CD4-positive, alpha-beta T cell (primary cell): ENCODE results near the gene PDZD8. TPM values are rescaled to one million over a fixed set of nuclear protein-coding genes. Genes with fewer than 3 reads are reported as not detected.

Experiments
- ATAC-seq: fragments of 200-7000 bp; cut with Tn5 transposase; one replicate; pipeline ENCODE4 v1.10.0; 2022; ENCODE audit warnings: mild to moderate bottlenecking; ENCODE audit not compliant: poor library complexity
- CTCF ChIA-PET: fragments of 350-600 bp; sonication (Branson Sonifier 250); formaldehyde crosslinking; loops from one replicate; lab custom pipeline; 2021; ENCODE audit warnings: antibody characterized with exemption, inconsistent platforms; lab: Charles Lee
- POLR2A ChIA-PET: fragments of 350-600 bp; sonication (Branson Sonifier 250); formaldehyde crosslinking; loops from one replicate; lab custom pipeline; 2021; ENCODE audit warnings: antibody characterized with exemption, inconsistent platforms; lab: Charles Lee
- DNase-seq, 14 experiments: peaks; one replicate each; pipeline ENCODE4 v3.0.0-alpha.2; 2013 to 2020; ENCODE audit warnings: mixed read lengths in 2 of 14
- H3K27ac ChIP-seq, 2 donors: one replicate each; pipeline versions ENCODE4 v1.5.1 to v1.7.0; 2013; ENCODE audit warnings: low read length in 2 of 2, low read depth in 1 of 2, mild to moderate bottlenecking in 1 of 2
- H3K27me3 ChIP-seq, 2 experiments: 1 replicate in 1 of 2; 2 replicates in 1 of 2; pipeline versions ENCODE4 v1.6.1 to v1.7.0; 2013; ENCODE audit warnings: low read length in 2 of 2, control low read depth in 1 of 2, mild to moderate bottlenecking in 1 of 2, moderate library complexity in 1 of 2; ENCODE audit not compliant: insufficient read depth in 2 of 2, control insufficient read depth in 1 of 2
- H3K36me3 ChIP-seq: one replicate; pipeline ENCODE4 v1.6.1; 2013; ENCODE audit warnings: low read length, control low read depth; ENCODE audit not compliant: insufficient read depth
- H3K4me1 ChIP-seq: one replicate; pipeline ENCODE4 v1.6.1; 2013; ENCODE audit warnings: low read length, control low read depth; ENCODE audit not compliant: insufficient read depth
- H3K4me3 ChIP-seq: one replicate; pipeline ENCODE4 v1.5.1; 2013; ENCODE audit warnings: mild to moderate bottlenecking, low read length, moderate library complexity
- H3K9me3 ChIP-seq, 2 experiments: 1 replicate in 1 of 2; 2 replicates in 1 of 2; pipeline versions ENCODE4 v1.6.1 to v1.7.0; 2013; ENCODE audit warnings: low read length in 2 of 2, mild to moderate bottlenecking in 2 of 2, control low read depth in 1 of 2, moderate library complexity in 1 of 2; ENCODE audit not compliant: control insufficient read depth in 1 of 2, insufficient read depth in 1 of 2
- H3K27ac Mint-ChIP-seq: one replicate; pipeline ENCODE4 v1.8.0; 2020; ENCODE audit warnings: mixed read lengths
- H3K27me3 Mint-ChIP-seq: one replicate; pipeline ENCODE4 v1.8.0; 2021; ENCODE audit warnings: mixed read lengths
- H3K36me3 Mint-ChIP-seq: one replicate; pipeline ENCODE4 v1.8.0; 2021; ENCODE audit warnings: low read depth, mixed read lengths
- H3K4me1 Mint-ChIP-seq: one replicate; pipeline ENCODE4 v1.8.0; 2021; ENCODE audit warnings: low read depth, mixed read lengths
- H3K4me3 Mint-ChIP-seq: one replicate; pipeline ENCODE4 v1.8.0; 2020; ENCODE audit warnings: mild to moderate bottlenecking, mixed read lengths
- H3K9me3 Mint-ChIP-seq: one replicate; pipeline ENCODE4 v1.8.0; 2020; ENCODE audit warnings: mixed read lengths
- CTCF ChIP-seq: fragments of 200-600 bp; IDR thresholded peaks from one replicate; pipeline ENCODE4 v1.8.0; 2022; ENCODE audit warnings: antibody characterized with exemption, mild to moderate bottlenecking
- intact Hi-C, 2 experiments: fragments of 100-400 bp; cut with DNase I in 1 of 2; cut with micrococcal nuclease in 1 of 2; formaldehyde crosslinking; loops; one replicate each; pipeline versions ENCODE4 v1.15.1 to v1.9.0; 2023 to 2025; cut with DNase I, micrococcal nuclease
- total RNA-seq, 174 experiments: library from RNA in 2 of 174; stranded (reverse) in 2 of 174; gene quantifications; one replicate each; pipeline ENCODE4 v1.2.3 and lab custom pipeline; 2021 to 2026

Gene PDZD8
- total RNA-seq, 2 experiments from 2014 or later: 25.2 to 31.1 TPM

- POLR2A ChIA-PET: no interaction called here
- peaks cover 15% of the 10 kb centered on the region for H3K27me3 Mint-ChIP-seq
These were observed 121.3 kb downstream of the PDZD8 start for GRCh38 chr10:117253908-117254307.

GRCh38 chr10:117250411-117250810, 124.8 kb downstream of the PDZD8 start:
- no peaks in the 10 kb centered on the region for H3K9me3 ChIP-seq
- CTCF ChIA-PET: no interaction called here
- H3K27me3 ChIP-seq: peaks cover 0 to 2% of the 10 kb centered on the region in 2 experiments
- H3K4me1 ChIP-seq: peaks cover 3% of the 10 kb centered on the region
- H3K27ac ChIP-seq: no peak overlapping the region
- DNase-seq (no peak), ATAC-seq (no peak)
- no peak for TF ChIP-seq CTCF
- no peak overlapping the region for H3K4me3 ChIP-seq
- H3K4me3 Mint-ChIP-seq: no peak overlapping the region
- POLR2A ChIA-PET: interaction anchor here (0.9 kb wide), 1 partner anchor 68 kb away, joined by 4 read pairs; no protein-coding TSS in a partner anchor
- H3K27ac Mint-ChIP-seq: no peak overlapping the region
- no peaks in the 10 kb centered on the region for H3K36me3 Mint-ChIP-seq
- intact Hi-C loops: no loop called here
- H3K4me1 Mint-ChIP-seq: peaks cover 26% of the 10 kb centered on the region
- H3K9me3 Mint-ChIP-seq: no peaks in the 10 kb centered on the region
- H3K27me3 Mint-ChIP-seq: peaks cover 19% of the 10 kb centered on the region
- no peaks in the 10 kb centered on the region for H3K36me3 ChIP-seq

More at GRCh38 chr10:117253908-117254307, 121.3 kb downstream of the PDZD8 start:
- no peak for DNase-seq
- H3K36me3 ChIP-seq: no peaks in the 10 kb centered on the region
- no peak overlapping the region for H3K27ac Mint-ChIP-seq
- H3K4me1 Mint-ChIP-seq: peaks cover 12% of the 10 kb centered on the region
- H3K27me3 ChIP-seq: peaks cover 0 to 2% of the 10 kb centered on the region in 2 experiments
- no peaks in the 10 kb centered on the region for H3K9me3 Mint-ChIP-seq
- no peak for TF ChIP-seq CTCF
- no peak for ATAC-seq
- intact Hi-C loops: no loop called here
- H3K4me1 ChIP-seq: peaks cover 3% of the 10 kb centered on the region
- H3K27ac ChIP-seq: no peak overlapping the region
- H3K4me3 ChIP-seq: no peak overlapping the region
- CTCF ChIA-PET: no interaction called here
- H3K9me3 ChIP-seq: no peaks in the 10 kb centered on the region
- H3K36me3 Mint-ChIP-seq: no peaks in the 10 kb centered on the region
- H3K4me3 Mint-ChIP-seq: no peak overlapping the region

- intact Hi-C loops: no loop called here
- Histone ChIP-seq H3K27ac (no peak overlapping the region), H3K27me3 (peaks cover 0 to 4% of the 10 kb centered on the region in 2 experiments), H3K4me3 (no peak overlapping the region), H3K36me3 (no peaks in the 10 kb centered on the region), H3K4me1 (peaks cover 3% of the 10 kb centered on the region), H3K9me3 (no peaks in the 10 kb centered on the region)
- CTCF ChIA-PET: no interaction called here
- peaks cover 24% of the 10 kb centered on the region for H3K27me3 Mint-ChIP-seq
- H3K4me3 Mint-ChIP-seq: no peak overlapping the region
- no peaks in the 10 kb centered on the region for H3K36me3 Mint-ChIP-seq
- no peaks in the 10 kb centered on the region for H3K9me3 Mint-ChIP-seq
- no peak for TF ChIP-seq CTCF
- peaks cover 26% of the 10 kb centered on the region for H3K4me1 Mint-ChIP-seq
- no peak overlapping the region for H3K27ac Mint-ChIP-seq
- POLR2A ChIA-PET: interaction anchor here (0.9 kb wide), 1 partner anchor 69 kb away, joined by 4 read pairs; no protein-coding TSS in a partner anchor
- DNase-seq (no peak), ATAC-seq (no peak)
These were observed 125.6 kb downstream of the PDZD8 start for GRCh38 chr10:117249493-117250093.
